G401.6 (cell line): Measurements from ENCODE around the gene PIK3AP1.

Source experiments
- FAIRE-seq: peaks from 2 replicates; lab custom pipeline; 2012; peaks lifted over from hg19 to GRCh38; lab: Jason Lieb, UNC

The PIK3AP1 gene

DNA sequence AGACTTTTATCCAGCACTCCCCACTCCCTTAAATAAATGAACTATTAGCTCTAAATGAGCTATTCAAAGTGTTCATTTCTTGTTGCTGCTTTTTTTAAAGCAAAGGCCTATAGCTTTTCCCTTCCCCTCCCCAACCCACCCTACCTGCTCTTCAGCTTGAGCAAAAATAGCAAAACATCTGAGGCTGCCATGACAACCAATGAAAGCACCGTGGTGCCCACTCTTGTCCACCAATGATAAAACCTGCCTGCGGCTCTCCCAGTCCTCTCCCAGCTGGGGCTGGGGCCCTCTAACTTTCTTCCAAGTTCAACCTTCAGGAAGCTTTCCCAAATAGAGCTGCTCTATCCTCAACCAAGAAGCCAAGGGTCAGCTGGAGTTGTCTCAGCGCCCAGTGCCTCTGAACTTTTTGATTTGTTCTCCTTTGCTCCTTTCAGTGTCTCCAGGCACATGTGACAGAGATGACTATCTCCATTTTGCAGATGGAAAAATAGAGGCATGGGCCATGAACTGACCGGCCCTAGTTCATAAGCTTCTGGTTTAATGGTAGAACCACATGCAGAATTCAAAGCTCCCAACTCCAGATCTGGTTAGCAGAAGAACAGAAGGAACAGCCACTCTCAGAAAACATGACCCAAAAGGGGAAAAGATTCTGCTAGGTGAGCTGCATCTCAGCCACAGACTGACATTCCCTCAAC lies 47.7 kb downstream of the PIK3AP1 start:
- no peak for FAIRE-seq

DNA sequence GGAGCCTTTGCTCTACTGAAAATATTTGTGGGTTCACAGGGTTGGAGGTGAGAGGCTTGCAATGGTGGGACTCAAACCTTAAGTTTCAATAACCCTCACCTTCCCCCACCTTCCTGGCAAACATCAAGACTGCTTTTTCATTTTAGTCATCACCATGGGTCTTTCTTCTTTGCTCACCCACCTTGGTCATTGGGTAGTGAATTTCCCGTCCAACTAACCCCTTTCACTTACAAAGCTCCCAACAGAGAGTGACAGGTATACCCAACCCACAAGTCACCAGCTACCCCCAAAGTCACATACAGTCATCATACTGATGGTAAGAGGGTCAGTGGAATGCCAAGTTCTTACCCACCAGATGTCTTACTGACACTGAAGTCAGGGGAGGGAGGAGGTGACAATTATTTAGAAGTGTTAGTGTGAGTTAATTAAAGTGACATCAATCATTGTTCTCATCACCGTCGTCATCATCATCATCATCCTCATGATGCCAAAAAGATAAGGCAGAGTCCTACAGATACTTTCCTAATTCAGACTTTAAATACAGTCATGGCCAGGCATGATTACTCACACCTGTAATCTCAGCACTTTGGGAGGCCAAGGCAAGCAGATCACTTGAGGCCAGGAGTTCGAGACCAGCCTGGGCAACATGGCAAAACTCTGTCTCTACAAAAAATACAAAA lies 49.0 kb downstream of the PIK3AP1 start:
- no peak for FAIRE-seq

DNA sequence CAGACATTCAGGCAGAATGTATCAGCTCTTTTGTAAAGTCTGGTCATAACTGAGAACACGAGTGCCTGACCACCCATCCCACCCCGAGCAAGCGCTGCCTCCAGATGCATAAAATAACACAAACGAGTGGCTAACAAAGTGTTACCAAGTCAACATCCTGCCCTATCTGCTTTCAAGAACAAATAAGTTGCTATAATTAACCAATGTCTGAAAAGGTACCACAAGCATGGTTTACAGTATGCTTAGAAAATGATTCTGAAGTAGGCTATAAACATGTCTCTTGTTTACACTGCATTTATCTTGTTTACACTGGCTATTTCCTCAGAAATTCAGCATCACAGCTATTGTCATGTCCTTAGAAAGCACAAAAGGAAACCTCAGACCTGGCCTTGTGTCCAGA lies 49.5 kb downstream of the PIK3AP1 start:
- FAIRE-seq, result no peak

DNA sequence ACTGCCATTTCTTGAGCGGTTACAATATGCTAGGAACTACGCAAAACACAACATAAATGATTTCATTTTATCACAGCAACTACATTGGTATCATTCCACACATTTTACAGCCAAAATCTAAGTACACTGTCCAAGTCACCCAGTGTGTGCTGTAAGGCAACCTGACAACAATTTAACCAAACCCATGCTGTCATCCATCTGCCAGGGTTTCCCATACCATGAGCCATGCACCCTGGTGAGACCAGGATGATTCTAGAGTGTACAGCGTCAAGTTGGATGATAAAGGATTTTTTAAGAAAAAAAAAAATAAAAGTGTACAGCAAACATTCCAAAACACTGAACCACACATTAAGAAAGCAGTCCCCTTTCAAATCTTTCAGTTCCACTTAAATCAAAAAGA lies 52.9 kb downstream of the PIK3AP1 start:
- FAIRE-seq, result no peak

DNA sequence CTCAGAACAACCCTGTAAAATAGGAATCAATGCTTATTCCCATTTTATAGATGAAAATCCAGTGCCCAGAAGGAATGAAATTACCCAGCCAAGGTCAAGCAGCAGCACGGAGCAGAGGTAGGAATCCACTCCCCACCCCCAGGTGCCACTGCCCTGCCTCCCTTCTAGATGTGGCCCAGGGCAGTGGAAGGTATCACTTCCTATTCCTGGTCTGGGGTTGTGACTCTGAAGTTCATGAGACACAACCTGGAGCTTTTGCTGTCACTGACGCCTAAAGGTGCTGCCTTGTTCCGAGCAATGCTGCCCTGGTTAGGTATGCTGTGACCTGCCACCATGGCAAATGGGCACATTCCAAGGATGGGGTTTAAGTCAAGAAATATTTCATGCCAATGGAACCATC lies 53.6 kb downstream of the PIK3AP1 start:
- FAIRE-seq, result no peak

DNA sequence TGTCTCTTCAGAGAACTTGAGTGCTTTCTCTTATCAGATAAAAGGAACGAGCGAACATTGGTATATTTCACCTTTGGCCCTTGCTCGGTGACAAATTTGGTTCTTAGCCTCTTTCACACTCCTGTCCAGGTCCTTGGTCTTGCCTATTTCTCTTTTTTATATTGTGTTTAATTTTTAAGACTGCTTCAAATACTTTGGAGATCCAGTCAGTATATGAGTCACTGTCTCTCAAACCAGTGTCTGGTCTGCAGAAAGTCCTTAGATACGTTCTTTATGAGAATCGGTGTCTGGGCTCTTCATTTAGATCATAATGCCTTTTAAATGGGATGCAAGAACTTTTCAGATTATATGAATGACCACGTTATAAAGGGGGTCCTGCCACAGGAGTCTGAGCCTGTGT lies 55.0 kb downstream of the PIK3AP1 start:
- FAIRE-seq, result no peak

DNA sequence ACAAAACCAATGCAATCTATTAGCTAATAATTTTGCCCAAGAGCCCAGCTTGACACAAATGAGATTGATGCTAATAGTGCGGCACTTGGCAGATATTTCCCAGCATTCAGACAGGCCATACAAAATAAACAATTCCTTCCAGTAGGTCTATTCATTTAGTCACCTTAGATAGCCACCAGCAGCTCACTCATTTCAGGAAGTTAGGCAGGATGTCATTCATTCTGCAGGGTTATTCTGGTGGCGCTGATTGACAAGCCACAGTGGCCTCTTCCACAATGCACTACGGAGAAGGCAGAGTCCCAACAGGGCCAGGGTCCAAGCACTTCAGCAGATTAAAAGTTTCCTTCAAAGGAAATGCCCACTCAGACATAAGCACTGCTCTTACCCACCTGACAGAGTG lies 55.8 kb downstream of the PIK3AP1 start:
- no peak for FAIRE-seq

DNA sequence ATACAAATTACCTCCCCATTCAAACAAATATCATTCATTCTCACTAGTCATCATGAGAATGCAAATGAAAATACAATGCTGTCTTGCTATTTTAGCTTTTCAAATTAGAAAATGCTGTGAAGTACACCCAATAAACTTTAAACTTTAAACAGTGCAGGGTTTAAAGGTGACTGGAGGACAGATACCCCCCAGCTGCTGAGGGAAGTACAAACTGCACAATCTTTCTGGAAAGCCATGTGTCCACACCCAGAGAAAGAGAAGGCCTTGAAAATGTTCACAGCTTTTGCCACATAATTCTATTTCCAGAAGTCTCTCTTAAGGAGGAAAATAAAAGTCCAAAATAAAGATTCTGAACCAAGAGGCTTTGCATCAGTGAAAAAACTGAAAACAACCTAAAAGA lies 56.5 kb downstream of the PIK3AP1 start:
- FAIRE-seq, result no peak

DNA sequence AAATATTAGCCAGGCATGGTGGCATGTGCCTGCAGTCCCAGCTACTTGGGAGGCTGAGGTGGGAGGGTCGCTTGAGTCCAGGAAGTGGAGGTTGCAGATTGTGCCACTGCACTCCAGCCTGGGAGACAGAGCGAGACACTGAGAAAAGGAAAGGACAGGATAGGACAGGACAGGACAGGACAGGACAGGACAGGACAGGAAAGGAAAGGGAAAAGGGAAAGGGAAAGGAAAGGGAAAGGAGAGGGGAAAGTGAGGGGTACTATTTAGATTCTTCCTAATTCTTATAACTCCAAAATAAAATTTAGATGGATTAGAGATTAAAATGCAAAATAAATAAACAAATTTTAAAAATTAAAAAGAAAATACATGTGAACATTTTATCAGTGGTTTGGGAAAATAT lies 58.7 kb downstream of the PIK3AP1 start:
- FAIRE-seq, result no peak

DNA sequence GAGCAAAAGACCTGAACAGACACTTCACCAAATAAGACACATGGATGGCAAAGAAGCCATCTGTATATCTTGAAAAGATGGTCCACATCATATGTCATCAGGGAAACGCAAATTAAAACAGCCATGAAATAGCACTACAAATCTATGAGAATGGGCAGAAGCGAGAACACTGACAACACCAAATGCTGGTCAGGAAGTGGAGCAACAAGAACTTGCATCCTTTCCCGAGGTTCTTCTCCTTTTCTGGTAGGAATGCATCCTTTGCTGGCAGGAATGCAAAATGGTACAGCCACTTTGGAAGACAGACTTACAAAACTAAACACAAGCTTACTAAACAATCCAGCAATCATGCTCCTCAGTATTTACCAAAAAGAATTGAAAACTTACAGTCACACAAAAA lies 60.0 kb downstream of the PIK3AP1 start:
- FAIRE-seq, result no peak

DNA sequence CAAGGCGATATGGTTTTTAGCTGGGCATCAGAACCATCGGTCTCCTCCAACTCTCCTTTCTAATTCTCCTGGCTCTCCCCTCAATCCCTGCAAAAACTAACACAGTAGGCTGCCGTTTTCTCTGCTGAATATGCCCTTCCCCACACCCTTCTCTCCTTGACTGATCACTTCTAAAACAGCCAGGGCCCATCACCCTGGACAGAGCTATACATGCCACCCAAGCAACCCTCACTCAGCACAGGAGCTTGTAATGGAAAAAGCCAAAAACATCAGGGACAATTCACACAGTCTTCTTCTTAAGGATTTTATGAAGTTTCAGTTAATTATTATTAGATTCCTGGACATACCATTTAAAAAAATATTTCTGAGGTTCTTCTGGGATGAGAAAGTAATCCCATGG lies 61.5 kb downstream of the PIK3AP1 start:
- FAIRE-seq, result no peak

DNA sequence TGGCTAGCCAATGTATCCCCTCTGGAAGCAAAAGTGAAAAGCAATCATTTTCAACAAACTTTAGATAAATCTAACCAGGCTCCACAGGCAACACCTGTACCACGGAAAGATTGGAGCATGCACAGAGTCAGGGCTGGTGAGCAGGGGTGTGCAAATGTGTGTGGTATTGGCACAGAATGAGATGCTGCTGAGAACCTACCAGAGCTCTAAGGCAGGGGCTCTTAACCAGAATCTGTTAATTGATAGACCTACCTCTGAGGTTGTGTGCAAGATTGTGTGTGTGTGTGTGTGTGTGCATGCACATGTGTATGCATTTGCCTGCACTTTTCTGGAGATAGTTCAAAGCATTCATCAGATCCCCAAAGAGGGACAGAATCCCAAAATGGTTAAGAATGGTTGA lies 62.9 kb downstream of the PIK3AP1 start:
- FAIRE-seq, result no peak

DNA sequence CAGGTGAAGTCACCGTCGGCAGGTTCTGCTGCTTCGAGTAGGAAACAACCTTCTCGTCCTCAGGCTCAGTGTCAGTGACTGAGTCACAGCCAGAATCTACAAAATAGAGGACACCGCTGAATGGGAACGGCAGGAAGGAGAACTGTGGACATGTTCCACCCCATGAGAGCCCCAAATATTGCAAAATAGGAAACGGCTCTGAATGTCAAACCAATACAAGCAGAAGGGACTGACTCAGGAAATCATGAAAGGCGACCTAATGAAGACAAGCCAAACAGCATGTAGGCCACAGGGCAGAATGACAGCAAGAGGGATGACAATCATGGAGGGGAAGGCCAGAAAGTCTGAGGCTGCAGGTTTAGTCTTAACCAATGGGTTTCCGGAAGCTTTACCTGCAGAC lies 63.5 kb downstream of the PIK3AP1 start:
- FAIRE-seq, result no peak

DNA sequence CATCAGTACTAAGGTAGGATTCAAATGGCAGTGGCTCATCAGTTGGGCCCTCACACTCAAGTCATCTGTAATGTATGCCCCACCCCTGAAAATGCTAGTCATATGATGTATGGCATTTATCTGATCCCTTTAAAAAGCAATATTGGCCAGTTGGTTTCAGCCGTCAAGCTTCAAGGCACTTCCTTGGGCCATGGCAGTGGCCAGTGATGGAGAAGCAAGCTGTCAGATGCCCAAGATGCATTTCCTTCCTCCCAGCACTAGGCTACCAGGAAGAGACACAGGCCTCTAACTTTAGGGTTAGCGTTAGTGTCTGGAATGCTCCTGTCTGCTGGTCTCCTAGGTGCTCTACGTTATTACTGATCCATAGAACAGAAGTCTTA lies 64.1 kb downstream of the PIK3AP1 start:
- no peak for FAIRE-seq

DNA sequence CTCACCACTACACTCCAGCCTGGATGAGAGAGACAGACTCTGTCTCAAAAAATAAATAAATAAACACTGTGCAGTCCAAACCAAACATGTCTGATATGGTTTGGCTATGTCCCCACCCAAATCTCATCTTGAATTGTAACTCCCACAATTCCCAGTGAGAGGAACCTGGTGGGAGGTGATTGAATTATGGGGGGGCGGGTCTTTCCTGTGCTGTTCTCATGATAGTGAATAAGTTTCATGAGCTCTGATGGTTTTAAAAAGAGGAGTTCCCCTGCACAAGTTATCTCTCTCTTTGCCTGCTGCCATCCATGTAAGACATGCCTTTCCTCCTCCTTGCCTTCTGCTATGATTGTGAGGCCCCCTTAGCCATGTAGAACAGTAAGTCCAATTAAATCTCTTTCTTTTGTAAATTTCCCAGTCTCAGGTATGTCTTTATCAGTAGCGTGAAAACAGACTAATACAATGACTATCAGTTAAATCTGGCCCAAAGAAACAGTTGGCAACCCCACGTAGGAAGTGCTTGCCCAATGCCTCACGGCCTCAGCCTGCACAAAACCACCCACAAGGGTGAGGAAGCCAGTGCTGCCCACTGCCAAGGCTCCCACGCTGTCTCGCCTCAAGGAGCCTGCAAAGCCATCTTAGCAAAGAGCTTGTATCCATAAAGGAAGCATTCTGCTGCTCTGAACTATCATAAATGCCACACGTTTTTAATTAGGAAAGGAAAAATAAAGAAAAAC lies 64.7 kb downstream of the PIK3AP1 start:
- FAIRE-seq, result no peak

DNA sequence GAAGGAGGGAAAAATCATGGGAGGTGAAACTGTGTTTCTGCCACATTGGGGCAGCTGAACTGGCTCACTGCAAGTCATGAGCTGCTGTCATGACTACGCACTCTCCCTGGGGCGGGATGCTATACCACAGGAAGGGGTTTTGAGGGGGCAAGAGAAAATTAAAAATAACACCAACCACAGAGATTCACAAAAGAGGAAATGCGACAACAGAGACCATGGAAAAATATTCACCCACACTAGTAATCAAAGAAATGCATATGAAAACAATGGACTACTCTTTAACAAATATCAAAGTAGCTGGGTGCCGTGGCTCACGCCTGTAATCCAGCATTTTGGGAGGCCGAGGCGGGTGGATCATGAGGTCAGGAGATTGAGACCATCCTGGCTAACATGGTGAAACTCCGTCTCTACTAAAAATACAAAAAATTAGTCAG lies 68.3 kb downstream of the PIK3AP1 start:
- FAIRE-seq, result no peak

DNA sequence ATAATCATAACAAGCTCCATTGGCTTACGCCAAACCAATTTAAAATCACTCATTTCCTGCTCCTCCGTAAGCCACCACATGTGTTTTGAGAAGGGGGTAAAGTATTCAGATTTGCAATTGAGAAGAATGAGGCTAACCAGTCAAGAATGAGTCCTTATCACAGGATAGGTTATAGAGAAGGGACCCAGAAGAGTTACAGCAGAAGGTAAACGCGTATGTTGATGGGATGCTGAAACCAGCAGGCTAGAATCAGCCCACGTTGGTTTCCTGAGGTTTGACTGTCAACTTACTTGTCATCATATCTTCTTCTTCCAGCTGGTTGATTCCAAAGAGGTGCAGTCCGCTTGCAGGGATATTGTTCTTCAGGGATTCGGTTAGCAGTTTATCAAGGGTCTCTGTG lies 69.4 kb downstream of the PIK3AP1 start:
- no peak for FAIRE-seq

DNA sequence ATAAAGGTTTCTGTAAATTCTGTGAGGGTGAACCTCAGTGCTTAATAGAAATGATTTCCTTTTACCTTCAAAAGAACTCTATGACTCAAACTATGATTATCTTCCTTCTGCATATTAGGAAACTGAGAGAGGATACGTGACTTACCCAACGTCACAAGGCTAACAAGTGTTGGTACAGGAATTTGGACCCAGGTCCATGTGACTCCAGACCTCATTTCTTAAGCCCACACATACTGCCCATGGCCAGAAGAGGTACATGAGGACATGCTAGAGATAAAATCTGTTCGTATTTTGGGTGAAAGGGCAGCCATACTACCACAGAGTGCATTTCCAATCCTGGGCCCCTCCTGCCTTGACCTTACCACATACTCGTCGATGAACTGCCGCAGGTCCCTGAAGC lies 72.0 kb downstream of the PIK3AP1 start:
- FAIRE-seq, result no peak

DNA sequence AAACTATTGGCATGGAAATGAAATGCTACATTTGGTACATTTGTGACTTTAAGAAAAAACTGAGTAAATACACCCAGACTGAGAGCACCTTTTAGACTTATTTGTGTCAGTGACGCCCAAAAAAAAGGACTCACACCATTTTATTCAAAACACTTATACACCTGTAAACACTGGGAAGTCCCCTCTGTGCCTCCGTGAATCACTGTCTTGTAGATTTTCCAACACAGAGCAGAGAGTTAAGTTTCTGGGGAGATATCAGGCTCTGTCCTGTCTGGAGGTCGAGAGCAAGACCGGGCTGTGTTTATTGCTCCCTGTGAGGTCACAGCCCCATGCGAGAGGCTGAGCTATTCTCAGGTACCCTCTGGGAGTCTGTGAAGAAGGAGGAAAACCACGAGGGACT lies 72.8 kb downstream of the PIK3AP1 start:
- FAIRE-seq, result no peak

DNA sequence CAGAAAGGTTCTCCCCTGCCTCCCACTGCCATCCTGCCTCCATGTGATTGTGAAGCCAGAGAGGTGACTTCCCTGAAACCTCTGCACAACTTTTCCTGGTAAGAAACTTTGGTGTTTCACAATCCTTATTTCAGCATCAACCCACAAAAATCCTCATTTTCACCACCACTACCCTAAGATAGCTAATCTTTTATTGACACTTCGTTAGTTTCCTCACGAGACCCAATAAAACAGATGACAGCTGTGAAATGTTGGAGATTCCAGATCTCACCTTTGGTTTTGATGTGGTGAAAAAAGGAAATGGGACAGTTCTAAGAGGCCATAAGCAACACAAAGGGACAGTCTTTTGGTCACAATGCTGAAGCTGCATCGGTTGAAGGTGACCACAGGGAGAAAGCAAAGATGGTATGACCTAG lies 73.6 kb downstream of the PIK3AP1 start:
- no peak for FAIRE-seq

DNA sequence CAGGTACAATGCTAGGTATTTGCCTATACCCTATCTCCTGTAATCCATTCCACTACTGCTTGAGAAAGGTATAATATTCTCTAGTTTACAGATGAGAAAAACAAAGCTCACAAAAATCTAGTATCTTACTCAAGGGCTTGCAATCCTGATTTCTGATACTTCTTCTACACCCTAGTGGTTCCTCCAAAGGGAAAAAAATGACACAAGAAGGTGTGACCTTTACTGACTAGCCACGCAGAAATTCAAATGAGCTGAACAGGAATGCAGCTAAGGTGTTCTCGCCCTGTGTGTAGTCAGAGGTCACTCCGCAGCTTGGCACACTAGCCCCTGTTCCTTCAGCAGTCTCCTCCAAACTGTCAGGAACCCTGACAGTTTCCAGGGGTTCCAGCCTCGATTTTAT lies 74.0 kb downstream of the PIK3AP1 start:
- no peak for FAIRE-seq

DNA sequence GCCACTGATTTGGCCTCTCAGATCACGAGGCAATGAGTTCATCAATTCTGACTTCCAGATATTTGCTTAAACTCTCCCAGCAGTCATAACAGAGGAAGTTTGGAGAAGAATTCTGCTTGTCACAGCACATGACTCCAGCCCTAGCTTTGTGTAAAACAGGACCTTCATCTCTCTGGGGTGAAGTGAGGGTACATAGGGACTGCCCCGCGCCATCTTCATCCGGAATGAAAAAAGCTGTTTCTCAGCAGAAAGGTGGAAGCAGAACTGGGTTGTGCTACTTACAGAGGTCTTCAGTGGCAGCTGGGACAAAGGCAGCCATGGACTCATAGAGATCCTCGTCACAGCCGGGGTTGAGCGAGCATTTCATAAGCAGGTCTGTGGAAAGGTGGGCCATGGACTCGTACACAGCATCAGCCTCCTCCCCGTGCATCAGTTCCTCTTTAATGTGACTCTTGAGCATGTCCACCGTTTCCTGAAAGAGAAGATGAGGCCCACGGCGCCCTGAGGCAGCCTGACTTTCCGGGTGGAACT lies 75.1 kb downstream of the PIK3AP1 start:
- no peak for FAIRE-seq

DNA sequence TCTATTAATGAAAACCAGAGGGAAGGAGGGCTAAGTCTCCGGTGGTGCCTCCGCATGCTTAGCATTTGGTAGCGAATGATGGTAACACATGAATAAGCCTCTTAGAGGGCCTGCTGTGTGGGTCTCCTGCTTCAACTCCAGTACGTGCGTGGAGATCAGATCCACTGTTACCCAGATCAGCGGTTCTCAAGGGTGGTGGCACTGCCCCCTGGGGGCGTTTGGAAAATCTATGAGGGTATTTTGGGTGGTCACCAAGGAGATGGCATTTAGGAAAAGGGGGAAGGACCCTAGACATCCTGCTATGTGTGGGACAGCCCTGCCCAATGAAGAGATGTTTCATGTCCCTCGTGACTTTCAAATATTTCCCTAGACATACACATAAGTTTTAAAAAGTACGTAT lies 76.4 kb downstream of the PIK3AP1 start:
- FAIRE-seq, result no peak
